Measurements from ENCODE around the gene MTHFD1L.

GRCh38 chr6:150875841-150876240, 10.3 kb downstream of the MTHFD1L start:
- TF ChIP-seq CTCF (IDR thresholded peaks at IDR 0.05; ENCODE audit: borderline replicate concordance, extremely low read depth, low read length, poor library complexity, severe bottlenecking), result no peak
- no peak for TF ChIP-seq EZH2 (IDR thresholded peaks at IDR 0.05; ENCODE audit: borderline replicate concordance, low read depth, low read length, severe bottlenecking)

Measured in DND-41 (cell line).